A673 (cell line): ENCODE data around the gene JAG1.

Experiments
- EZH2 ChIP-seq: fragments of 200-600 bp; sonication (generic); IDR thresholded peaks from 2 replicates; pipeline ENCODE4 v1.6.1; 2017; ENCODE audit warnings: borderline replicate concordance, low read depth, mild to moderate bottlenecking, mixed read lengths, antibody characterized with exemption, low read length; ENCODE audit not compliant: poor library complexity, severe bottlenecking
- TF ChIP-seq, protein P1 (sequence below): fragments of 300-800, 200-600 bp; sonication (generic); conservative IDR thresholded peaks from 2 replicates; pipeline ENCODE4 v1.5.1; 2017; ENCODE audit warnings: low read depth, mild to moderate bottlenecking, antibody characterized with exemption, low read length, moderate library complexity, mixed read lengths

- TF ChIP-seq EZH2: no peak
- TF ChIP-seq, protein P1, sequence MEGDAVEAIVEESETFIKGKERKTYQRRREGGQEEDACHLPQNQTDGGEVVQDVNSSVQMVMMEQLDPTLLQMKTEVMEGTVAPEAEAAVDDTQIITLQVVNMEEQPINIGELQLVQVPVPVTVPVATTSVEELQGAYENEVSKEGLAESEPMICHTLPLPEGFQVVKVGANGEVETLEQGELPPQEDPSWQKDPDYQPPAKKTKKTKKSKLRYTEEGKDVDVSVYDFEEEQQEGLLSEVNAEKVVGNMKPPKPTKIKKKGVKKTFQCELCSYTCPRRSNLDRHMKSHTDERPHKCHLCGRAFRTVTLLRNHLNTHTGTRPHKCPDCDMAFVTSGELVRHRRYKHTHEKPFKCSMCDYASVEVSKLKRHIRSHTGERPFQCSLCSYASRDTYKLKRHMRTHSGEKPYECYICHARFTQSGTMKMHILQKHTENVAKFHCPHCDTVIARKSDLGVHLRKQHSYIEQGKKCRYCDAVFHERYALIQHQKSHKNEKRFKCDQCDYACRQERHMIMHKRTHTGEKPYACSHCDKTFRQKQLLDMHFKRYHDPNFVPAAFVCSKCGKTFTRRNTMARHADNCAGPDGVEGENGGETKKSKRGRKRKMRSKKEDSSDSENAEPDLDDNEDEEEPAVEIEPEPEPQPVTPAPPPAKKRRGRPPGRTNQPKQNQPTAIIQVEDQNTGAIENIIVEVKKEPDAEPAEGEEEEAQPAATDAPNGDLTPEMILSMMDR: no peak
Measured at GRCh38 chr20:10718661-10719060, 44.9 kb upstream of the JAG1 start.
